Measurements from ENCODE around the gene CACNA1C. TPM values are rescaled to one million over a fixed set of nuclear protein-coding genes. Genes with fewer than 3 reads are reported as not detected.

CACNA1C gene
- total RNA-seq, 1 donor from 2014 or later = 1.6 TPM

GRCh38 chr12:2384029-2384386 lies 331.2 kb downstream of the CACNA1C start:
- no peak for DNase-seq (ENCODE audit: low read depth, low spot score)
- H3K36me3 Mint-ChIP-seq (ENCODE audit: low read depth) = no peaks in the 10 kb centered on the region
- no peak for TF ChIP-seq CTCF (conservative IDR thresholded peaks at IDR 0.05)
- no peaks in the 10 kb centered on the region for H3K9me3 Mint-ChIP-seq
- H3K4me1 Mint-ChIP-seq = no peaks in the 10 kb centered on the region
- H3K27ac Mint-ChIP-seq (ENCODE audit: unreplicated experiment) = no peak overlapping the region
- no peak overlapping the region for H3K4me3 Mint-ChIP-seq
- no peaks in the 10 kb centered on the region for H3K27me3 Mint-ChIP-seq (ENCODE audit: low read depth)

GRCh38 chr12:2384533-2385351 lies 332.0 kb downstream of the CACNA1C start:
- Mint-ChIP-seq H3K9me3 (no peaks in the 10 kb centered on the region), H3K36me3 (ENCODE audit: low read depth) (no peaks in the 10 kb centered on the region), H3K4me3 (no peak overlapping the region), H3K27me3 (ENCODE audit: low read depth) (no peaks in the 10 kb centered on the region), H3K4me1 (no peaks in the 10 kb centered on the region), H3K27ac (ENCODE audit: unreplicated experiment) (no peak overlapping the region)
- TF ChIP-seq CTCF (conservative IDR thresholded peaks at IDR 0.05) = no peak
- DNase-seq (ENCODE audit: low read depth, low spot score) = no peak

GRCh38 chr12:2385529-2385928 lies 332.7 kb downstream of the CACNA1C start:
- no peak overlapping the region for H3K27ac Mint-ChIP-seq (ENCODE audit: unreplicated experiment)

GRCh38 chr12:2386566-2386965 lies 333.8 kb downstream of the CACNA1C start:
- Mint-ChIP-seq H3K9me3 (no peaks in the 10 kb centered on the region), H3K4me1 (no peaks in the 10 kb centered on the region), H3K27ac (ENCODE audit: unreplicated experiment) (no peak overlapping the region), H3K4me3 (no peak overlapping the region), H3K36me3 (ENCODE audit: low read depth) (no peaks in the 10 kb centered on the region), H3K27me3 (ENCODE audit: low read depth) (no peaks in the 10 kb centered on the region)
- no peak for DNase-seq (ENCODE audit: low read depth, low spot score)
- no peak for TF ChIP-seq CTCF (conservative IDR thresholded peaks at IDR 0.05)

More at GRCh38 chr12:2385529-2385928, 332.7 kb downstream of the CACNA1C start:
- Mint-ChIP-seq H3K27me3 (ENCODE audit: low read depth) (no peaks in the 10 kb centered on the region), H3K9me3 (no peaks in the 10 kb centered on the region), H3K36me3 (ENCODE audit: low read depth) (no peaks in the 10 kb centered on the region), H3K4me1 (no peaks in the 10 kb centered on the region), H3K4me3 (no peak overlapping the region)
- DNase-seq (ENCODE audit: low read depth, low spot score) = no peak
- TF ChIP-seq CTCF (conservative IDR thresholded peaks at IDR 0.05) = no peak

- DNase-seq (ENCODE audit: low read depth, low spot score) = no peak
- Mint-ChIP-seq H3K27me3 (ENCODE audit: low read depth) (no peaks in the 10 kb centered on the region), H3K4me3 (no peak overlapping the region), H3K36me3 (ENCODE audit: low read depth) (no peaks in the 10 kb centered on the region), H3K4me1 (no peaks in the 10 kb centered on the region), H3K27ac (ENCODE audit: unreplicated experiment) (no peak overlapping the region), H3K9me3 (no peaks in the 10 kb centered on the region)
- TF ChIP-seq CTCF (conservative IDR thresholded peaks at IDR 0.05) = no peak
These were observed 334.5 kb downstream of the CACNA1C start for GRCh38 chr12:2387103-2387834.
